Thoracic aorta (tissue), 2 donors: ENCODE measurements around the gene TRMT1. TPM values are rescaled to one million over a fixed set of nuclear protein-coding genes. Genes with fewer than 3 reads are reported as not detected.

ENCODE experiments used
- ATAC-seq: fragments of 150-250 bp; one replicate; pipeline ENCODE4 v1.8.0; 2017; ENCODE audit warnings: low read depth; ENCODE audit not compliant: insufficient number of reproducible peaks, low FRiP score
- DNase-seq: peaks from one replicate; pipeline ENCODE4 v3.0.0-alpha.2; 2020; ENCODE audit warnings: low spot score
- H3K27ac ChIP-seq, 2 donors: fragments of 200-600 bp; sonication (generic); 1 replicate in 1 of 2; 2 replicates in 1 of 2; pipeline ENCODE4 v1.5.1; 2016; ENCODE audit warnings: mild to moderate bottlenecking in 2 of 2, moderate library complexity in 2 of 2
- H3K27me3 ChIP-seq: fragments of 200-600 bp; sonication (generic); replicated peaks from 2 replicates; pipeline ENCODE4 v1.6.0; 2016; ENCODE audit warnings: mild to moderate bottlenecking; ENCODE audit not compliant: insufficient read depth
- H3K36me3 ChIP-seq: fragments of 200-600 bp; sonication (generic); one replicate; pipeline ENCODE4 v1.5.1; 2016
- H3K4me1 ChIP-seq, 2 donors: fragments of 200-600 bp; sonication (generic); 1 replicate in 1 of 2; 2 replicates in 1 of 2; pipeline versions ENCODE4 v1.5.1 to v1.6.0; 2016; ENCODE audit warnings: low read depth in 2 of 2, mild to moderate bottlenecking in 1 of 2; ENCODE audit not compliant: control insufficient read depth in 1 of 2
- H3K4me3 ChIP-seq: fragments of 200-600 bp; sonication (generic); 2 replicates; pipeline ENCODE4 v1.5.1; 2016; ENCODE audit warnings: mild to moderate bottlenecking
- H3K9me3 ChIP-seq: fragments of 200-600 bp; sonication (generic); 2 replicates; pipeline ENCODE4 v1.5.1; 2016
- CTCF ChIP-seq: fragments of 200-600 bp; sonication (generic); IDR thresholded peaks from one replicate; pipeline ENCODE4 v1.5.1; 2019; ENCODE audit warnings: antibody characterized with exemption
- total RNA-seq, 2 donors: library from RNA; depleted of rRNA; stranded (reverse); fragments of >200 nt; gene quantifications; one replicate each; pipeline versions ENCODE4 v1.1.0 to v1.2.3, GENCODE V29; 2016

Gene TRMT1
- total RNA-seq, 2 donors from 2014 or later = 35.3 to 52.3 TPM

DNA sequence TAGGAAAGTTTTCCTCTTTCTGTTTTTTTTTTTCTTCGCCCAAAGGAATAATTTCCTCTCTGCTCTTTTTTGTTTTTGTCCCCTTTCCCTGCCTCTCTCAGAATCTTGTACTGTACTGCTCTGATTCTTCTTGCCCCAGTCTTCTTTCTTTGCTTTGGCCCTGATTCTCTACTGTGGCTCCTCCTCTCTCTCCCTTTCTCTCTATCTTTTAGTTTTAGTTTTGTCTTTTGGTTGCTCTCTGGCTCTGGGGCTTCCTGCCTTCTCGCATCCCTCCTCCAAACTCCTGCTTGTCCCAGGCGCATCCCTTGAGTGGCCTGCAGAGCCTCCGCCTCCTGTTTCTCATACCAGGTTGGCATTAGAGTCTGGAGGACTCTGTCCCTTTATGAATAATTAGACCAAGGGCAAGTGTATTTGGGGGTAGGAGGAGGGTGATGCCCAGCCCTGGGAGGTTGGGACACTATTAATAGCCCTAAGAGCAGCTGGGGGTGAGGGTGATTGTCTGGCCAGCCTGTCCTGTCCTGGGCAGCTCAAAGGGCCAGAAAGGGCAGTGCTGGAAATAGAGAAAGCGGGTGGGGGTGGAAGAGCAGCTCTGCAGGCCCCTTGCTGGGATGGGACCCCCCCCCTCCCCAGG lies 53.0 kb downstream of the TRMT1 start:
- Histone ChIP-seq H3K27me3 (no peaks in the 10 kb centered on the region), H3K36me3 (no peaks in the 10 kb centered on the region), H3K9me3 (no peaks in the 10 kb centered on the region), H3K4me3 (peak overlapping the region; percentile 33), H3K27ac (peak overlapping the region; percentile 99 to 100), H3K4me1 (peaks cover 86 to 99% of the 10 kb centered on the region in 2 donors)
- ATAC-seq (no peak), DNase-seq (no peak)
- no peak for TF ChIP-seq CTCF

- Histone ChIP-seq H3K27ac (peak overlapping the region; percentile 99 to 100), H3K4me1 (peaks cover 89 to 99% of the 10 kb centered on the region in 2 donors), H3K4me3 (no peak overlapping the region), H3K27me3 (no peaks in the 10 kb centered on the region), H3K36me3 (no peaks in the 10 kb centered on the region), H3K9me3 (no peaks in the 10 kb centered on the region)
- DNase-seq (no peak), ATAC-seq (no peak)
- TF ChIP-seq CTCF = no peak
These were observed 54.2 kb downstream of the TRMT1 start for GRCh38 chr19:13062317-13062716.

- H3K27ac ChIP-seq = peak overlapping the region; percentile 99 to 100
- no peaks in the 10 kb centered on the region for H3K27me3 ChIP-seq
- H3K9me3 ChIP-seq = no peaks in the 10 kb centered on the region
- ATAC-seq (peak; percentile 26), DNase-seq (no peak)
- no peaks in the 10 kb centered on the region for H3K36me3 ChIP-seq
- peak overlapping the region; percentile 76 for H3K4me3 ChIP-seq
- TF ChIP-seq CTCF = peak; percentile 93
- H3K4me1 ChIP-seq = peaks cover 89 to 99% of the 10 kb centered on the region in 2 donors
These were observed 55.3 kb downstream of the TRMT1 start for GRCh38 chr19:13060964-13061927.

- Histone ChIP-seq H3K36me3 (no peaks in the 10 kb centered on the region), H3K27ac (peak overlapping the region; percentile 99 to 100), H3K4me3 (peak overlapping the region; percentile 76), H3K27me3 (no peaks in the 10 kb centered on the region), H3K4me1 (peaks cover 90 to 99% of the 10 kb centered on the region in 2 donors), H3K9me3 (no peaks in the 10 kb centered on the region)
- TF ChIP-seq CTCF = no peak
- no peak for DNase-seq
- no peak for ATAC-seq
These were observed 56.1 kb downstream of the TRMT1 start for GRCh38 chr19:13060233-13060963.
